ENCODE measurements around the gene C19orf53.

The C19orf53 gene

GRCh38 chr19:13827656-13828055 lies 53.4 kb downstream of the C19orf53 start:
- no peak for DNase-seq

Measured in activated T-cell treated with anti-CD3 and anti-CD28 coated beads, Interleukin-2, amount 50 U/mL, for 48 hours (primary cell).